K562 (cell line): ENCODE measurements around the gene CTNNA3. TPM values are rescaled to one million over a fixed set of nuclear protein-coding genes. Genes with fewer than 3 reads are reported as not detected.

Source experiments
- ATAC-seq: fragments of 200-7000 bp; cut with Tn5 transposase; 3 replicates; pipeline ENCODE4 v1.9.1; 2020; ENCODE audit warnings: moderate library complexity
- BruUV-seq: library from RNA; stranded (reverse); fragments of 400-500 nt; replicated peaks from 2 replicates; lab custom pipeline; 2021; lab: Mats Ljungman, UMichigan
- CTCF ChIA-PET: fragments of 300-600 bp; formaldehyde crosslinking; extraction: SDS; loops from one replicate; lab custom pipeline; 2021; ENCODE audit warnings: low intra/inter-chr PET ratio; lab: Yijun Ruan, JAX
- POLR2A ChIA-PET: fragments of 300-600, 350-650 bp; sonication (Branson Sonifier 250); formaldehyde crosslinking; extraction: SDS; loops from one replicate; lab custom pipeline; 2021; ENCODE audit warnings: antibody characterized with exemption, inconsistent platforms; lab: Yijun Ruan, JAX
- DNase-seq, 4 experiments: peaks; one replicate each; pipeline versions ENCODE4 v3.0.0 to v3.0.0-alpha.2; 2011 to 2018; ENCODE audit warnings: low spot score in 3 of 4, mixed read lengths in 3 of 4; ENCODE audit errors: extremely low read depth in 1 of 4
- FAIRE-seq: peaks from 2 replicates; lab custom pipeline; 2011; peaks lifted over from hg19 to GRCh38; lab: Jason Lieb, UNC
- H2AFZ ChIP-seq: 2 replicates; pipeline ENCODE4 v1.6.0; 2011; ENCODE audit warnings: low read depth, low read length, control low read depth, inconsistent platforms
- H3K27ac ChIP-seq: fragments of 200-600 bp; 3 replicates; pipeline ENCODE4 v1.8.0; 2011; ENCODE audit warnings: low read depth, mild to moderate bottlenecking, control low read depth, inconsistent platforms, low read length, moderate library complexity, mixed read lengths; ENCODE audit errors: extremely low read depth
- H3K27me3 ChIP-seq, 2 experiments: fragments of 300-600 bp in 1 of 2; 2 replicates in 1 of 2; 3 replicates in 1 of 2; pipeline versions ENCODE4 v1.6.0 to v1.8.0; 2011; ENCODE audit warnings: inconsistent platforms in 2 of 2, low read length in 2 of 2, mild to moderate bottlenecking in 1 of 2, mixed read lengths in 1 of 2, moderate library complexity in 1 of 2; ENCODE audit not compliant: control insufficient read depth in 2 of 2, insufficient read depth in 2 of 2
- H3K36me3 ChIP-seq: fragments of 300-600 bp; 3 replicates; pipeline ENCODE4 v1.8.0; 2011; ENCODE audit warnings: mild to moderate bottlenecking, low read length, inconsistent platforms; ENCODE audit not compliant: control insufficient read depth, insufficient read depth
- H3K4me1 ChIP-seq, 2 experiments: fragments of 200-600 bp in 1 of 2; replicated peaks in 1 of 2; 2 replicates in 1 of 2; 3 replicates in 1 of 2; pipeline versions ENCODE4 v1.5.1 to v1.8.0; 2011; ENCODE audit warnings: inconsistent platforms in 2 of 2, low read length in 2 of 2, mild to moderate bottlenecking in 1 of 2, mixed read lengths in 1 of 2, moderate library complexity in 1 of 2; ENCODE audit not compliant: control insufficient read depth in 2 of 2, insufficient read depth in 2 of 2
- H3K4me2 ChIP-seq: 2 replicates; pipeline ENCODE4 v1.6.1; 2011; ENCODE audit warnings: low read length, control low read depth, inconsistent platforms, mixed read lengths; ENCODE audit not compliant: insufficient read depth
- H3K4me3 ChIP-seq: fragments of 200-600 bp; sonication (generic), shearing (Covaris generic); 2 replicates; pipeline ENCODE4 v1.5.1; 2016; ENCODE audit warnings: control low read depth, inconsistent platforms
- H3K79me2 ChIP-seq: fragments of 200-600 bp; 3 replicates; pipeline ENCODE4 v1.8.0; 2011; ENCODE audit warnings: low read length, inconsistent platforms; ENCODE audit not compliant: control insufficient read depth, insufficient read depth
- H3K9ac ChIP-seq, 2 experiments: 2 replicates each; pipeline versions ENCODE4 v1.6.0 to v1.6.1; 2011; ENCODE audit warnings: low read depth in 2 of 2, low read length in 2 of 2, control low read depth in 1 of 2, inconsistent platforms in 1 of 2, mild to moderate bottlenecking in 1 of 2, mixed read lengths in 1 of 2; ENCODE audit not compliant: insufficient read depth in 1 of 2
- H3K9me1 ChIP-seq: one replicate; pipeline ENCODE4 v1.6.0; 2011; ENCODE audit warnings: inconsistent platforms, mild to moderate bottlenecking, low read length, moderate library complexity; ENCODE audit not compliant: control insufficient read depth, insufficient read depth
- H3K9me3 ChIP-seq: replicated peaks from 2 replicates; pipeline ENCODE4 v1.5.1; 2011; ENCODE audit warnings: low read depth, low read length, inconsistent platforms; ENCODE audit not compliant: control insufficient read depth, insufficient read depth
- H4K20me1 ChIP-seq: replicated peaks from 2 replicates; pipeline ENCODE4 v1.6.1; 2011; ENCODE audit warnings: low read length, inconsistent platforms, mixed read lengths; ENCODE audit not compliant: control insufficient read depth, insufficient read depth
- MTA3 ChIP-seq: fragments of 450-650 bp; formaldehyde crosslinking; IDR thresholded peaks from 2 replicates; pipeline ENCODE4 v1.6.1; 2017; ENCODE audit warnings: mild to moderate bottlenecking, borderline replicate concordance
- PTRF ChIP-seq: fragments of 450-650 bp; IDR thresholded peaks from 2 replicates; pipeline ENCODE4 v1.6.1; 2016; ENCODE audit warnings: mild to moderate bottlenecking, missing genetic modification characterization, missing compliant biosample characterization
- RAD51 ChIP-seq: fragments of 450-650 bp; IDR thresholded peaks from 2 replicates; pipeline ENCODE4 v1.7.1; 2016; ENCODE audit warnings: low read depth, mild to moderate bottlenecking, borderline replicate concordance
- TARDBP ChIP-seq: fragments of 450-650 bp; IDR thresholded peaks from 2 replicates; pipeline ENCODE4 v1.6.1; 2016
- WGBS: fragments of 100-300 bp; shearing (Covaris generic); methylation state at CpG from one replicate; pipeline ENCODE4 v1.1.6; 2016; ENCODE audit warnings: low coverage, mixed read lengths; ENCODE audit not compliant: insufficient coverage; ENCODE audit errors: missing lambda C conversion rate; 5-methylcytosine and 5-hydroxymethylcytosine counted together
- in situ Hi-C: fragments of 300-500 bp; cut with MboI; formaldehyde crosslinking; loops from 4 replicates; pipeline ENCODE4 v1.15.0; 2018; ENCODE audit warnings: inconsistent platforms, mixed read lengths
- intact Hi-C: fragments of 100-400 bp; cut with micrococcal nuclease; formaldehyde crosslinking; loops from 2 replicates; pipeline ENCODE4 v1.14.2; 2022
- polyA plus RNA-seq, 8 experiments: library from polyadenylated mRNA; depleted of rRNA in 4 of 8; stranded (reverse) in 5 of 8; unstranded in 3 of 8; fragments of >200 nt; fragmentation: Nextera tagmentation in 2 of 8; fragmentation: Illumina TruSeq in 1 of 8; extraction: Ambion mirVana in 2 of 8; extraction: Trizol in 1 of 8; gene quantifications; 2 replicates each; pipeline versions ENCODE4 v1.2.1 to v1.2.3, GENCODE V29; 2011 to 2014; ENCODE audit warnings: inconsistent platforms in 1 of 8, missing spikeins in 1 of 8
- total RNA-seq, 7 experiments: library from RNA; depleted of rRNA in 6 of 7; stranded (reverse); fragments of >200 nt in 6 of 7; fragmentation: Illumina TruSeq in 2 of 7; extraction: Trizol in 2 of 7; gene quantifications; 2 replicates each; pipeline versions ENCODE4 v1.2.1 to v1.2.3, GENCODE V29; 2011 to 2021; ENCODE audit warnings: low replicate concordance in 1 of 7
- TF ChIP-seq, protein P1 (sequence below): IDR thresholded peaks from 2 replicates; pipeline ENCODE4 v1.6.1; 2011; ENCODE audit warnings: borderline replicate concordance, low read depth, mild to moderate bottlenecking, moderate library complexity, low read length; ENCODE audit not compliant: insufficient read depth, poor library complexity, severe bottlenecking

Gene CTNNA3
- total and polyA plus RNA-seq, 9 of the 15 experiments (the other 6 are each of a cell fraction or from before 2014, with no cell fraction given) = 0.04 TPM; not detected in 8

- TF ChIP-seq, protein P1, sequence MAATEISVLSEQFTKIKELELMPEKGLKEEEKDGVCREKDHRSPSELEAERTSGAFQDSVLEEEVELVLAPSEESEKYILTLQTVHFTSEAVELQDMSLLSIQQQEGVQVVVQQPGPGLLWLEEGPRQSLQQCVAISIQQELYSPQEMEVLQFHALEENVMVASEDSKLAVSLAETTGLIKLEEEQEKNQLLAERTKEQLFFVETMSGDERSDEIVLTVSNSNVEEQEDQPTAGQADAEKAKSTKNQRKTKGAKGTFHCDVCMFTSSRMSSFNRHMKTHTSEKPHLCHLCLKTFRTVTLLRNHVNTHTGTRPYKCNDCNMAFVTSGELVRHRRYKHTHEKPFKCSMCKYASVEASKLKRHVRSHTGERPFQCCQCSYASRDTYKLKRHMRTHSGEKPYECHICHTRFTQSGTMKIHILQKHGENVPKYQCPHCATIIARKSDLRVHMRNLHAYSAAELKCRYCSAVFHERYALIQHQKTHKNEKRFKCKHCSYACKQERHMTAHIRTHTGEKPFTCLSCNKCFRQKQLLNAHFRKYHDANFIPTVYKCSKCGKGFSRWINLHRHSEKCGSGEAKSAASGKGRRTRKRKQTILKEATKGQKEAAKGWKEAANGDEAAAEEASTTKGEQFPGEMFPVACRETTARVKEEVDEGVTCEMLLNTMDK = no peak
- TF ChIP-seq MTA3 = no peak
Measured at GRCh38 chr10:67506083-67506756, 189.8 kb downstream of the CTNNA3 start (continued).

GRCh38 chr10:67492317-67493019, 203.5 kb downstream of the CTNNA3 start:
- no peak overlapping the region for H3K4me2 ChIP-seq
- DNase-seq = no peak
- ATAC-seq = no peak
- H3K9ac ChIP-seq = no peak overlapping the region
- intact Hi-C loops = no loop called here
- no peaks in the 10 kb centered on the region for H3K27me3 ChIP-seq
- no peak for TF ChIP-seq TARDBP
- no peak for TF ChIP-seq PTRF (tag)
- no peak for TF ChIP-seq RAD51
- ChIA-PET CTCF (no interaction called here), POLR2A (interaction anchor here (0.7 kb wide), 1 partner anchor 1409 kb away, joined by 3 read pairs; no protein-coding TSS in a partner anchor)
- no peaks in the 10 kb centered on the region for H3K4me1 ChIP-seq
- H4K20me1 ChIP-seq = no peaks in the 10 kb centered on the region
- H3K36me3 ChIP-seq = no peaks in the 10 kb centered on the region
- H3K9me3 ChIP-seq = no peaks in the 10 kb centered on the region; the same call in 1 of the 2 replicates
- H3K9me1 ChIP-seq = no peaks in the 10 kb centered on the region
- 0% methylated on average over 2 of the region's 2 CpGs for WGBS
- BruUV-seq = no TSS peak
- no peak for FAIRE-seq
- no peak overlapping the region for H3K4me3 ChIP-seq
- no peaks in the 10 kb centered on the region for H3K79me2 ChIP-seq
- in situ Hi-C loops = no loop called here
- H2AFZ ChIP-seq = no peak overlapping the region
- H3K27ac ChIP-seq = no peak overlapping the region
